ENCODE measurements around the gene KCNJ14.

The KCNJ14 gene

GRCh38 chr19:48418317-48419064 lies 36.9 kb upstream of the KCNJ14 start:
- DNase-seq (ENCODE audit: low spot score): no peak
- peak; percentile 14 for TF ChIP-seq CTCF (IDR thresholded peaks at IDR 0.05; ENCODE audit: extremely low read depth, insufficient read depth, missing control alignments)
- in situ Hi-C loops (cut with MboI; ENCODE audit: low pct_unique_long_range_greater_than_20kb, low sequenced_read_pairs, unreplicated experiment): no loop called here

GRCh38 chr19:48419158-48419920 lies 36.0 kb upstream of the KCNJ14 start:
- in situ Hi-C loops (cut with MboI; ENCODE audit: low pct_unique_long_range_greater_than_20kb, low sequenced_read_pairs, unreplicated experiment): no loop called here
- TF ChIP-seq CTCF (IDR thresholded peaks at IDR 0.05; ENCODE audit: extremely low read depth, insufficient read depth, missing control alignments): no peak
- peak; percentile 82 for DNase-seq (ENCODE audit: low spot score)

- DNase-seq (ENCODE audit: low spot score): no peak
- in situ Hi-C loops (cut with MboI; ENCODE audit: low pct_unique_long_range_greater_than_20kb, low sequenced_read_pairs, unreplicated experiment): no loop called here
- TF ChIP-seq CTCF (IDR thresholded peaks at IDR 0.05; ENCODE audit: extremely low read depth, insufficient read depth, missing control alignments): no peak
These were observed 33.8 kb upstream of the KCNJ14 start for GRCh38 chr19:48421548-48421947.

- in situ Hi-C loops (cut with MboI; ENCODE audit: low pct_unique_long_range_greater_than_20kb, low sequenced_read_pairs, unreplicated experiment): no loop called here
- TF ChIP-seq CTCF (IDR thresholded peaks at IDR 0.05; ENCODE audit: extremely low read depth, insufficient read depth, missing control alignments): no peak
- DNase-seq (ENCODE audit: low spot score): peak; percentile 60
These were observed 30.6 kb upstream of the KCNJ14 start for GRCh38 chr19:48424694-48425219.

GRCh38 chr19:48428670-48429069 lies 26.7 kb upstream of the KCNJ14 start:
- in situ Hi-C loops (cut with MboI; ENCODE audit: low pct_unique_long_range_greater_than_20kb, low sequenced_read_pairs, unreplicated experiment): no loop called here
- no peak for TF ChIP-seq CTCF (IDR thresholded peaks at IDR 0.05; ENCODE audit: extremely low read depth, insufficient read depth, missing control alignments)
- DNase-seq (ENCODE audit: low spot score): no peak

GRCh38 chr19:48433337-48433736 lies 22.0 kb upstream of the KCNJ14 start:
- DNase-seq (ENCODE audit: low spot score): no peak
- in situ Hi-C loops (cut with MboI; ENCODE audit: low pct_unique_long_range_greater_than_20kb, low sequenced_read_pairs, unreplicated experiment): no loop called here
- no peak for TF ChIP-seq CTCF (IDR thresholded peaks at IDR 0.05; ENCODE audit: extremely low read depth, insufficient read depth, missing control alignments)
